Hindlimb muscle (tissue), 1 donor: ENCODE data around the gene POLR2F. TPM values are rescaled to one million over a fixed set of nuclear protein-coding genes. Genes with fewer than 3 reads are reported as not detected.
A peak's percentile ranks its signal among the peaks of the same experiment; 100 is the strongest.

Experiments
- DNase-seq: peaks from one replicate; pipeline ENCODE4 v3.0.0-alpha.2; 2013
- polyA plus RNA-seq: library from polyadenylated mRNA; unstranded; fragments of 120-200 nt; gene quantifications from one replicate; pipeline ENCODE4 v1.2.1, GENCODE V29; 2013; ENCODE audit not compliant: insufficient read length

Gene POLR2F
- 39.1 TPM for polyA plus RNA-seq

DNA sequence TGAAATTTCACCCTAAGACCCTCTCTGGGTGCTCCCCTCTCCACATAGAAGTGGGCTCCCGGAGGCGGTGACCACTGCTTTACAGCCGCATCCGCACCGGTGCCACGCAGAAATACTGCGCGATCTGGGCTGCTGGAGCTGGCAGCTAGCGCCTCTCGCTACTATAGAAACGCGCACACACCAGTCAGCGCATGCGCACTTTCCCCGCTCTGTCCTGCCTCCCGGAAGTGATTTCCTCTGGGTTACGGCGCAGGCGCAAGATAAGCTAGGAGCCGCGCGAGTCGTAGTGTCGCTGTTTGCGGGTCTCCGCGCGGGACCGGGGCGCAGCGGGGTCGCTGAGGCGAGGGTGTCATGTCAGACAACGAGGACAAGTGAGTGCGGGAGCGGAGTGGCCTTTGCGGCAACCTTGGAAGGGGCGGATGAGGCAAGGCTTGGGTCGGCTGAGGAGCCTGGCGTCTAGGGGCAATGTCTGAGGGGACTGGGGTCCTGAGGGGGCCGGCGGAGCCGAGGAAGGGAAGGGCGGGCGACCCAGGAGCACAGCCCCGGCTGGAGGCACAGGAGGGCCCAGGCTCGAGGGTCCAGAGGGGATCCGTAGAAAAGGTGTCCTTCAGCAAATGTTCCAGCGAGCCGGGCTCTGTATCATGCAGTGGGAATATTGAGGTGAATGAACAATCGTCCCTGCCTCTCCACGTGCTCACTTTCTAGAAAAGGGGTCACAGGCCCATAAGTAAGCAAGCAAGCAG is at the start of gene POLR2F, which contains the start of gene C22orf23:
TSS of gene POLR2F (plus strand) at position 263 of the 743 bp plus-strand sequence. CDS start at position 352, 89 bp downstream.
TSS of gene C22orf23 (minus strand) at position 165 of the 743 bp plus-strand sequence. CDS start 452 bp downstream, outside the sequence.
- peak; percentile 95 for DNase-seq

- DNase-seq = peak; percentile 23
Observed at GRCh38 chr22:37904572-37905533, 48.6 kb upstream of the POLR2F start.

DNA sequence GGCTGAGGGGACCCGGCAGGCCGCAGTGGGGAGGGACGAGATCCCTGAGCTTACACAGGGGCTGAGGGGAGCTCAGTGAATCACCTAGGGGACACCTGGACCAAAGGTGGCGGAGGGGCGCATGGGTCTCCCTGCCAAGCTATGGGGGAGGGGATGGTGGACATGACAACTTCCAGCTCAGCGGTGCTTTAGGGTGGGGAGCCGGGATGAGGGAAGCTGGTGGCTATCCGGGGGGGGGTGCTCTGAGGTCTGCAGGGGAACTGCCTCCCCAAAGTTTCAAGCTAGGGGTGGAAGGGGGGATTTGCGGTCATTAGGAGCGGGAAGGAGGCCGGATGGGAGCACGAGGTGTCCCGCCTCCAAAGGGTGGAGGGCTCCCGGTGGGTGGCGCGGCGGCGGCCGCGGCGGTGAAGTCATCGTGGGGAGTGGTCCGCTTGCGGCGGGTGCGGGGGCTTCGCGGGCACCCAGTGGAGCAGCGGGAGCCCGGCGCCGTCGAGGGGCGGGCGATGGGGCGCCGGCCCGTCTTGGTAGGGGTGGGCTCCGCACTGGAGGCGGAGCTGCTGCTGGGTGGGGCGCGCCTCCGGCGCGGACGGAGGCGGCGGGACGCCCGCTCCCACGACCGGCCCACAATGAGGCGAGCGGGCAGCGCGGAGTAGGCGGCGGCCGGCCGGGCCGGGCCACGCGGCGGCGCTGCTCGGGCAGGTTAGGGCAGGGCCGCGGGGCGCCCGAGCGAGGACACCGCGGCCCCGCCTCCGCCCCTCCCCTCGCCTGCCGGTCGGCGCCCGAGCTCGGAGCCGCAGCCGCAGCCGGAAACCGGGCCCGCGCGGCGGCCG is 47.8 kb upstream of the POLR2F start, which contains the start of gene MICALL1:
TSS of gene MICALL1 (plus strand) at position 764 of the 830 bp plus-strand sequence. CDS start 126 bp downstream, outside the sequence.
- peak; percentile 65 for DNase-seq

DNA sequence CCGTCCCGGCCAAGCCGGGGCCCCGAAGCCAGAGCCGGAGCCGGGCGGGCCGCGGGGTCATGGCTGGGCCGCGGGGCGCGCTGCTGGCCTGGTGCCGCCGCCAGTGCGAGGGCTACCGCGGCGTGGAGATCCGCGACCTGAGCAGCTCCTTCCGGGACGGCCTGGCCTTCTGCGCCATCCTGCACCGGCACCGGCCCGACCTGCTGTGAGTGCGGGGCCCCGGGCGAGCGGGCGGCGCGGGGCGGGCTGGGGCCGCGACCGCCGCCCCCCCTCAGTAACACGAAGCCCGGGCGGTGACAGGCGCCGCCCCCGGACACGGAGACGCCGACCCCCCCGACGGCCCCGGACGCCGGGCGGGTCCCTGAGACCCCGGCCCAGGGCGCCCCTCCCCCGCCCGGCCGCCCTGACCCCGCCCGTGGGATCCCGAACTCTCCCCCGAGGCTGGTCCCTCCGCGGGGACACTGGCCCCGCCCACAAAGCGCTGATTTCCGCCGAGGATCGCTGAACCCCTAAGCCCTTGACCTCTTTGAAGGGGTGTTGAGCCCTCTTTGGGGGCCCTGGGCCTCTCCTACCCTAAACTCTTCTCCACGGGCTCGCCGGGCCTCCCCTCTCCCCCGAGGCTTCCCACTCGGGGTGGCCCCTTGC is 47.0 kb upstream of the POLR2F start:
- DNase-seq = no peak

DNA sequence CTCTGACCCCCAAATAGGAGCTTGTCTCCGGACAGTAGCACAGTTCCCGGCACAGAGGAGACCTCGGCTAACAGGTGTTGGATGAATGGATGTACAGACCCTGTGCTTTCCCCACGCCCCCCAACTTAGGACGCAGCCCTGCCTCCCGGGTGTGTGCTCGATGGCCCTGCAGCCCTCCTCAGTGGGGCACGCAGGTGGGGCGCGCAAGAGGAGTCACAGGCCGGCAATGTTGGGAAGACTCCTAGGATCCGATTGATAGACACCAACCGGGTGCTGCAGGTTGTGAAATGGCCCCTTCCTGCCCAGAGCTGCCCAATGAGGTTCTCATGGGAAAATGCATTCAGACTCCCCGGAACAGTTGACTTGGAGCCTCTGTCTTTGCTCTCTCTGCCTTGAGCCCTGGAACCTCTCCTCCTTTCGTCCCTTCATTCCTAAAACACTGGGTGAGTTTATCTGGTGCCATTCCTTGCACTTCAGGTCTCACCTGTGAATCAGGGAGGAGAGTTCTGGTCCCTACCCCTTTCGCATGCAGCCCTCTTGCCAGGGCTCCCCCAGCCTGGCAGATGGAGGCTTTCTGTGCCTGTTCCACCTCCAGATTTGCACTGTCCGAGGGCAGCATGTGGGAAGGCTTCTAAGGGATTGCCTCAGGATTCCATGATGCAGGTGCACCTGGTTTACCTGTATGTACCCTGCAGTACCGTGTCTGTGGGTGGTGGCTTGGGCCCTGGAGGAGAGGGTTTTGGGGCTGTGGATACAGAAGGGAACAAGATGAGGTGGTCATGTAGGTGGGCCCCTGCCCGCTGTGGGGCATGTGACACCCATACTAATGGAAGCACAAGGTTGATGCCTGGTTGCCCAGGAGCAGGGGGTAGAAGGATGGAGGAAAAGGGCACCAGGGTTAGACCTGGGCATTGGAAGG is 46.2 kb upstream of the POLR2F start:
- DNase-seq = no peak

- DNase-seq = no peak
Observed at GRCh38 chr22:37909766-37910165, 43.7 kb upstream of the POLR2F start.

DNA sequence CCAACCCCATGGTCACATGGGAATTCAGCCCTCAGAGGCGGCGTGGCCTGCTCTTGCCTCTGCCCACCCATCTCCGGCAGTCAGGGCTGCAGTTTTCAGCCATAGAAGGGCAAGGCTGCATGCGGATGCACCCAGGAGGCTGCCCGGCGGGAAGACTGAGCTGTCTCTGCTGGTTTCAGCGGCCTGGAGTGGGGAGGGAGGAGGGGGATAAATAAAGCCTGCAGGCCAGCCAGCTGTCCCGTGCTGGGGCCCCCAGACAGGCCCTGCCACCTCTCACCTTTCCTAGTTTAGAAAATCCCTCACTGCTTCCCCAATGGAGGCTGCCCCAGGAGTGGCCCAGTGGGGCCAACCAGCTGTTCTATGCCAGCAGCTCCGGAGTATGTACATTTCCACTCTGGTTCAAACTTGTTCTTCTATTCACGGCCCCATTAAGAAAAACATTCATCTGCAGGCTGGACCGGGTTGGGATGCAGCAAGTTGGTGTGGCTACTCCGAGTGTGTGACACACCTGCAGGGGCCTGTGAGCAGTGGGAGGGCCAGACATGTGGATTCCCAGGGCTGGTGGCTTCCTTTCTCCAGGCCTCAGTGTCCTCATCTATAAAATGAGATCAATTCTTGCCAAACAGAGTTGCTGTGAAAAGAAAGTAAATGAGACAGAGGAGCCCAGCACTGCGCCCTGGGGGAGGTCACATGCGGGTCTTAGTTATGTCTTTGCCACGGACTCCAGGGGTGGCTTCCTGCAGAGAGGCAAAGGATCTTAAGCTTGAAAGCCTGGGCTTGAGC is 42.4 kb upstream of the POLR2F start:
- DNase-seq = no peak

GRCh38 chr22:37911697-37912096 is 41.8 kb upstream of the POLR2F start:
- no peak for DNase-seq

DNA sequence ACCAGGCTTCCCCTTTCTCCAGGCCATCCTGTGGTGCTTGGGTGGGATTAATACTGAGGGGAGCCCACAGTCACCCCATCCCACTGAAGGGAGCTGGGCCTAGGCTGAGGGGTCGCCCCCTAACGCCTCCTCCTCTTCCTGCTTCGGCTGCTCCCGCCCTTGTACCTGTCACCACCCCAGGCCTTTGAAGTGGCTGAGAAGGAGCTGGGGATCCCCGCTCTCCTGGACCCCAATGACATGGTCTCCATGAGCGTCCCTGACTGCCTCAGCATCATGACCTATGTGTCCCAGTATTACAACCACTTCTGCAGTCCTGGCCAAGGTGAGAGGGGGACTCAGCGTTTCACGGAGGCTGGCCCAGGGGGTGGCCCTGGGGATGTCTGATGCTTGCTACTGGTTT is 41.3 kb upstream of the POLR2F start:
- no peak for DNase-seq

GRCh38 chr22:37913233-37913721 is 40.2 kb upstream of the POLR2F start:
- DNase-seq = no peak

GRCh38 chr22:37916311-37916710 is 37.2 kb upstream of the POLR2F start:
- DNase-seq = no peak

- no peak for DNase-seq
Observed at GRCh38 chr22:37917874-37918548, 35.5 kb upstream of the POLR2F start.

GRCh38 chr22:37918580-37919270 is 34.8 kb upstream of the POLR2F start:
- no peak for DNase-seq

GRCh38 chr22:37920126-37920525 is 33.4 kb upstream of the POLR2F start:
- DNase-seq = no peak

GRCh38 chr22:37922191-37922590 is 31.3 kb upstream of the POLR2F start:
- no peak for DNase-seq

GRCh38 chr22:37923927-37924326 is 29.6 kb upstream of the POLR2F start:
- DNase-seq = no peak

DNA sequence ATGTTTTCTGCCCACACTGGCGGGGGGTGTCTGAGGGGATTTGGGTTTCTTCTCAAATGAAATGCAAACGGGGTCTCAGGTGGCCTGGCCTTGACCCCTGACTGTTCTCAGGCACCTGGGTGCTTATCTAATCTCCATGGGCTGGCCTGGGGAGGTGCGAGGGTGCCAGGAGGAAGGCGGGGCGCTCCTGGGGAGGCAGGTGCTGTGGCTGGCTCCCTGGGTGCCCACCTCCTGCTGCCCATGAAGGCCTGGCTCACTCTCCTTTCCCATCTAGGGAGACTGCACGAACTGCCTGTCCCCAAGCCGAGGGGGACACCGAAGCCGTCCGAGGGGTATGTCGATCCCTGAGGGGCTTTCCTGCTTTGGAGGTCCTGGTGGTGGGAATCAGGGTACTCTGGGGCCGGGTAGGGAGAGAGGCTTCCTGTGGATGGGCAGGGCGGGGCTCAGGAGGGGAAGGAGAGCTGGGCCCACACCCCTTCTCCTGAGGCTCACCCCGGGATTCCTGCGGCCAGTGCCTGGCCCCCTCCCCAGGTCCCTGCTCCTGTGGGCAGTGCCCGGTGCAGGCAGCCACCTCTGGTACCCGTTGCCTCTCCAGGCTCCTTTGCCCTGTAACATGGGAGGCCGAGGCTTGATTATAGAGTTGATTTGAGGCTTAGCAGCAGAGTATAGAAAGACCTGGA is 29.0 kb upstream of the POLR2F start:
- DNase-seq = no peak

DNA sequence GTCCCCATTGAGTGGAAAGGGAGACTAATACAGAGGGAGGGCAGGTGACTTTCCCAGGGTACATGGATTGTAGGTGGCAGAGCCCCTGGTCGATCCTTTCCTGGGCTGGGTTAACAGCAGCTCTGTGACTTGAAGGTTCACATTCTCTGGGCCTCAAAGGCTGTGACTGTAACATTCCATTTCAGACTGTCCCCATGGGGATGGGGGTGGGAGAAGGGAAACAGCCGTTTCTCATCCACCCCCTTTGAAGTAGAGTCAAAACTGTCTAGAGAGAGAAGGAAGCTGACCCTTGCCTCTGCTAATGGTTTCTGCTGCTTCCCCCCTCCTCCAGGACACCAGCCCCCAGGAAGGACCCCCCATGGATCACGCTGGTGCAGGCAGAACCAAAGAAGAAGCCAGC is 28.2 kb upstream of the POLR2F start:
- DNase-seq = no peak
